Left colon (tissue), 2 donors: Measurements from ENCODE around the gene MAP3K9. TPM values are rescaled to one million over a fixed set of nuclear protein-coding genes. Genes with fewer than 3 reads are reported as not detected.
A peak's percentile ranks its signal among the peaks of the same experiment; 100 is the strongest.

Experiments
- ATAC-seq: fragments of 200-7000 bp; cut with Tn5 transposase; one replicate; pipeline ENCODE4 v1.9.1; 2020; ENCODE audit warnings: mild to moderate bottlenecking, moderate library complexity
- DNase-seq, 2 donors: peaks; one replicate each; pipeline ENCODE4 v3.0.0-alpha.2; 2020
- intact Hi-C, 2 donors: fragments of 100-400 bp; cut with DNase I in 1 of 2; cut with micrococcal nuclease in 1 of 2; formaldehyde crosslinking; loops; one replicate each; pipeline versions ENCODE4 v1.11.2 to v1.14.0; 2022; cut with DNase I, micrococcal nuclease
- total RNA-seq, 2 donors: library from RNA; stranded (reverse); fragmentation: NEBNext Ultra II Directional; extraction: Animal tissue kit (Norgen Biotek cat#: 25700); gene quantifications; one replicate each; pipeline ENCODE4 v1.2.1, GENCODE V29; 2021
- donor health status: DM: no; HTN: no; CAD: no.
- donor health status: DM: yes; HTN: yes; CAD: no.

MAP3K9 gene
- total RNA-seq, 2 donors from 2014 or later, result 10.0 to 12.4 TPM

GRCh38 chr14:70822530-70823185 lies 13.3 kb upstream of the MAP3K9 start:
- intact Hi-C loops, result no loop called here
- peak in 1 of 2 donors; percentile 56 for DNase-seq
- ATAC-seq, result peak; percentile 71

GRCh38 chr14:70821584-70822529 lies 12.5 kb upstream of the MAP3K9 start:
- peak; percentile 33 to 44 for DNase-seq
- ATAC-seq, result peak; percentile 38
- intact Hi-C loops, result no loop called here

GRCh38 chr14:70816525-70816924 lies 7.2 kb upstream of the MAP3K9 start:
- no peak for ATAC-seq
- no peak for DNase-seq
- intact Hi-C loops, result loop anchor here in 1 of 2 donors (5.0 kb wide), 1 partner anchor 156 kb away; no protein-coding TSS in a partner anchor

GRCh38 chr14:70814466-70814865 lies 5.2 kb upstream of the MAP3K9 start:
- DNase-seq (no peak), ATAC-seq (no peak)
- intact Hi-C loops, result no loop called here

GRCh38 chr14:70812124-70812818 lies 3.0 kb upstream of the MAP3K9 start:
- intact Hi-C loops, result no loop called here
- ATAC-seq, result no peak
- DNase-seq, result no peak

- intact Hi-C loops, result no loop called here
- DNase-seq (no peak), ATAC-seq (no peak)
Measured at GRCh38 chr14:70811578-70811977, 2.3 kb upstream of the MAP3K9 start.

- no peak for DNase-seq
- intact Hi-C loops, result no loop called here
- no peak for ATAC-seq
Measured at GRCh38 chr14:70811050-70811449, 1.7 kb upstream of the MAP3K9 start.

- intact Hi-C loops, result no loop called here
- no peak for ATAC-seq
- no peak for DNase-seq
Measured at GRCh38 chr14:70810621-70811020, 1.3 kb upstream of the MAP3K9 start.

- intact Hi-C loops, result no loop called here
- DNase-seq, result peak; percentile 51 to 66
- ATAC-seq, result peak; percentile 27
Measured at GRCh38 chr14:70808416-70809224, 693 bp downstream of the MAP3K9 start.

- intact Hi-C loops, result no loop called here
- DNase-seq, result peak; percentile 56 to 65
- peak; percentile 32 for ATAC-seq
Measured at GRCh38 chr14:70807898-70808415, 1.4 kb downstream of the MAP3K9 start.

GRCh38 chr14:70804556-70805162 lies 4.7 kb downstream of the MAP3K9 start:
- intact Hi-C loops, result no loop called here
- DNase-seq (no peak), ATAC-seq (no peak)

GRCh38 chr14:70803321-70804310 lies 5.7 kb downstream of the MAP3K9 start:
- no peak for DNase-seq
- ATAC-seq, result no peak
- intact Hi-C loops, result no loop called here

GRCh38 chr14:70802379-70802778 lies 6.9 kb downstream of the MAP3K9 start:
- DNase-seq (no peak), ATAC-seq (no peak)
- intact Hi-C loops, result no loop called here

GRCh38 chr14:70801836-70802235 lies 7.5 kb downstream of the MAP3K9 start:
- DNase-seq, result no peak
- no peak for ATAC-seq
- intact Hi-C loops, result no loop called here

GRCh38 chr14:70796551-70796950 lies 12.8 kb downstream of the MAP3K9 start:
- intact Hi-C loops, result no loop called here
- ATAC-seq (no peak), DNase-seq (no peak)

GRCh38 chr14:70794294-70794693 lies 15.0 kb downstream of the MAP3K9 start:
- intact Hi-C loops, result no loop called here
- no peak for ATAC-seq
- DNase-seq, result no peak

- intact Hi-C loops, result no loop called here
- DNase-seq, result no peak
Measured at GRCh38 chr14:70793637-70794036, 15.7 kb downstream of the MAP3K9 start.

More at GRCh38 chr14:70793637-70794036, 15.7 kb downstream of the MAP3K9 start:
- ATAC-seq, result no peak
